HepG2 (cell line): ENCODE measurements around the gene KMT5C. TPM values are rescaled to one million over a fixed set of nuclear protein-coding genes. Genes with fewer than 3 reads are reported as not detected.

Experiments
- BRF2 ChIP-seq: sonication (generic); formaldehyde crosslinking; IDR thresholded peaks from 2 replicates; pipeline ENCODE4 v1.8.1; 2022; ENCODE audit warnings: mild to moderate bottlenecking, missing genetic modification reagents
- ETS1 ChIP-seq: sonication (generic); formaldehyde crosslinking; IDR thresholded peaks from 2 replicates; pipeline ENCODE4 v1.4.0; 2020; ENCODE audit warnings: missing genetic modification reagents
- KDM3A ChIP-seq: IDR thresholded peaks from 2 replicates; pipeline ENCODE4 v1.6.1; 2018; ENCODE audit warnings: low read depth, missing compliant biosample characterization
- MBD4 ChIP-seq: IDR thresholded peaks from 2 replicates; pipeline ENCODE4 v1.6.1; 2012; ENCODE audit warnings: low read length, inconsistent platforms, borderline replicate concordance
- SMC3 ChIP-seq: IDR thresholded peaks from 2 replicates; pipeline ENCODE4 v1.6.1; 2011; ENCODE audit warnings: low read length, improper control_type of control experiment
- TEAD3 ChIP-seq: optimal IDR thresholded peaks from 2 replicates; pipeline ENCODE3; 2016; ENCODE audit warnings: borderline replicate concordance
- TFAP4 ChIP-seq: sonication (generic); IDR thresholded peaks from 2 replicates; pipeline ENCODE4 v1.6.1; 2016; ENCODE audit warnings: low read depth, borderline replicate concordance
- ZBED4 ChIP-seq: sonication (generic); formaldehyde crosslinking; IDR thresholded peaks from 2 replicates; pipeline ENCODE4 v1.4.0; 2020; ENCODE audit warnings: missing genetic modification reagents, borderline replicate concordance
- ZNF230 ChIP-seq: sonication (generic); formaldehyde crosslinking; IDR thresholded peaks from 2 replicates; pipeline ENCODE4 v1.4.0; 2020; ENCODE audit warnings: mild to moderate bottlenecking, missing genetic modification reagents
- ZNF274 ChIP-seq: sonication (generic); formaldehyde crosslinking; IDR thresholded peaks from 2 replicates; pipeline ENCODE4 v1.5.1; 2020; ENCODE audit warnings: mild to moderate bottlenecking, missing genetic modification reagents
- ZNF432 ChIP-seq: sonication (generic); formaldehyde crosslinking; IDR thresholded peaks from 2 replicates; pipeline ENCODE4 v1.5.0; 2020; ENCODE audit warnings: missing genetic modification reagents, mild to moderate bottlenecking, borderline replicate concordance
- ZNF446 ChIP-seq: sonication (generic); formaldehyde crosslinking; IDR thresholded peaks from 2 replicates; pipeline ENCODE4 v1.5.0; 2020; ENCODE audit warnings: mild to moderate bottlenecking, missing genetic modification reagents
- ZNF577 ChIP-seq: sonication (generic); formaldehyde crosslinking; IDR thresholded peaks from 2 replicates; pipeline ENCODE4 v1.4.0; 2020; ENCODE audit warnings: mild to moderate bottlenecking, low read depth, missing genetic modification reagents, borderline replicate concordance
- ZZZ3 ChIP-seq: sonication (generic); formaldehyde crosslinking; IDR thresholded peaks from 2 replicates; pipeline ENCODE4 v1.4.0; 2020; ENCODE audit warnings: missing genetic modification reagents, mild to moderate bottlenecking, borderline replicate concordance
- polyA plus RNA-seq, 8 experiments: library from polyadenylated mRNA; depleted of rRNA in 3 of 8; stranded (reverse) in 7 of 8; unstranded in 1 of 8; fragments of >200 nt; fragmentation: Illumina TruSeq in 4 of 8; extraction: Trizol in 4 of 8; gene quantifications; 2 replicates each; pipeline versions ENCODE4 v1.2.1 to v1.2.3, GENCODE V29; 2011 to 2016; ENCODE audit warnings: low read depth in 4 of 8, missing spikeins in 1 of 8, mixed read lengths in 1 of 8; ENCODE audit not compliant: insufficient read depth in 1 of 8
- total RNA-seq, 5 experiments: library from RNA; depleted of rRNA; stranded (reverse); fragments of >200 nt; fragmentation: Illumina TruSeq; extraction: Trizol; gene quantifications; 2 replicates each; pipeline ENCODE4 v1.2.3, GENCODE V29; 2016; ENCODE audit warnings: low read depth in 1 of 5
- TF ChIP-seq, protein P1 (sequence below): sonication (generic); formaldehyde crosslinking; conservative IDR thresholded peaks from 2 replicates; pipeline ENCODE4 v1.8.0; 2022; ENCODE audit warnings: mild to moderate bottlenecking, moderate library complexity, missing genetic modification reagents
- TF ChIP-seq, protein P2 (sequence below): sonication (generic); formaldehyde crosslinking; IDR thresholded peaks from 2 replicates; pipeline ENCODE4 v1.5.0; 2020; ENCODE audit warnings: mild to moderate bottlenecking, missing genetic modification reagents
- TF ChIP-seq, protein P3 (sequence below): sonication (generic); formaldehyde crosslinking; IDR thresholded peaks from 2 replicates; pipeline ENCODE4 v1.4.0; 2020; ENCODE audit warnings: mild to moderate bottlenecking, missing genetic modification reagents

KMT5C gene
- total and polyA plus RNA-seq, 2 of the 13 experiments (the other 11 are each of a cell fraction or from before 2014, with no cell fraction given): 5.5 to 9.0 TPM

GRCh38 chr19:55333870-55334269 is 5.8 kb upstream of the KMT5C start (continued):
- TF ChIP-seq KDM3A (CRISPR knock-in tag) (no peak), TFAP4 (peak; percentile 90; the same call in 1 of the 2 replicates), ETS1 (CRISPR knock-in tag) (no peak), BRF2 (CRISPR knock-in tag) (no peak), ZZZ3 (CRISPR knock-in tag) (no peak), ZNF577 (CRISPR knock-in tag) (no peak), SMC3 (no peak), ZBED4 (CRISPR knock-in tag) (peak; percentile 79; the same call in 1 of the 2 replicates), MBD4 (no peak), ZNF446 (CRISPR knock-in tag) (no peak), ZNF230 (CRISPR knock-in tag) (no peak), TEAD3 (CRISPR knock-in tag) (peak; percentile 11), ZNF432 (CRISPR knock-in tag) (no peak), ZNF274 (no peak)
- TF ChIP-seq, protein P1, sequence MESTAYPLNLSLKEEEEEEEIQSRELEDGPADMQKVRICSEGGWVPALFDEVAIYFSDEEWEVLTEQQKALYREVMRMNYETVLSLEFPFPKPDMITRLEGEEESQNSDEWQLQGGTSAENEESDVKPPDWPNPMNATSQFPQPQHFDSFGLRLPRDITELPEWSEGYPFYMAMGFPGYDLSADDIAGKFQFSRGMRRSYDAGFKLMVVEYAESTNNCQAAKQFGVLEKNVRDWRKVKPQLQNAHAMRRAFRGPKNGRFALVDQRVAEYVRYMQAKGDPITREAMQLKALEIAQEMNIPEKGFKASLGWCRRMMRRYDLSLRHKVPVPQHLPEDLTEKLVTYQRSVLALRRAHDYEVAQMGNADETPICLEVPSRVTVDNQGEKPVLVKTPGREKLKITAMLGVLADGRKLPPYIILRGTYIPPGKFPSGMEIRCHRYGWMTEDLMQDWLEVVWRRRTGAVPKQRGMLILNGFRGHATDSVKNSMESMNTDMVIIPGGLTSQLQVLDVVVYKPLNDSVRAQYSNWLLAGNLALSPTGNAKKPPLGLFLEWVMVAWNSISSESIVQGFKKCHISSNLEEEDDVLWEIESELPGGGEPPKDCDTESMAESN: no peak
- TF ChIP-seq, protein P2, sequence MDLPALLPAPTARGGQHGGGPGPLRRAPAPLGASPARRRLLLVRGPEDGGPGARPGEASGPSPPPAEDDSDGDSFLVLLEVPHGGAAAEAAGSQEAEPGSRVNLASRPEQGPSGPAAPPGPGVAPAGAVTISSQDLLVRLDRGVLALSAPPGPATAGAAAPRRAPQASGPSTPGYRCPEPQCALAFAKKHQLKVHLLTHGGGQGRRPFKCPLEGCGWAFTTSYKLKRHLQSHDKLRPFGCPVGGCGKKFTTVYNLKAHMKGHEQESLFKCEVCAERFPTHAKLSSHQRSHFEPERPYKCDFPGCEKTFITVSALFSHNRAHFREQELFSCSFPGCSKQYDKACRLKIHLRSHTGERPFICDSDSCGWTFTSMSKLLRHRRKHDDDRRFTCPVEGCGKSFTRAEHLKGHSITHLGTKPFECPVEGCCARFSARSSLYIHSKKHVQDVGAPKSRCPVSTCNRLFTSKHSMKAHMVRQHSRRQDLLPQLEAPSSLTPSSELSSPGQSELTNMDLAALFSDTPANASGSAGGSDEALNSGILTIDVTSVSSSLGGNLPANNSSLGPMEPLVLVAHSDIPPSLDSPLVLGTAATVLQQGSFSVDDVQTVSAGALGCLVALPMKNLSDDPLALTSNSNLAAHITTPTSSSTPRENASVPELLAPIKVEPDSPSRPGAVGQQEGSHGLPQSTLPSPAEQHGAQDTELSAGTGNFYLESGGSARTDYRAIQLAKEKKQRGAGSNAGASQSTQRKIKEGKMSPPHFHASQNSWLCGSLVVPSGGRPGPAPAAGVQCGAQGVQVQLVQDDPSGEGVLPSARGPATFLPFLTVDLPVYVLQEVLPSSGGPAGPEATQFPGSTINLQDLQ: no peak
- TF ChIP-seq, protein P3, sequence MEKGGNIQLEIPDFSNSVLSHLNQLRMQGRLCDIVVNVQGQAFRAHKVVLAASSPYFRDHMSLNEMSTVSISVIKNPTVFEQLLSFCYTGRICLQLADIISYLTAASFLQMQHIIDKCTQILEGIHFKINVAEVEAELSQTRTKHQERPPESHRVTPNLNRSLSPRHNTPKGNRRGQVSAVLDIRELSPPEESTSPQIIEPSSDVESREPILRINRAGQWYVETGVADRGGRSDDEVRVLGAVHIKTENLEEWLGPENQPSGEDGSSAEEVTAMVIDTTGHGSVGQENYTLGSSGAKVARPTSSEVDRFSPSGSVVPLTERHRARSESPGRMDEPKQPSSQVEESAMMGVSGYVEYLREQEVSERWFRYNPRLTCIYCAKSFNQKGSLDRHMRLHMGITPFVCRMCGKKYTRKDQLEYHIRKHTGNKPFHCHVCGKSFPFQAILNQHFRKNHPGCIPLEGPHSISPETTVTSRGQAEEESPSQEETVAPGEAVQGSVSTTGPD: no peak
